ENCODE results near the gene MRFAP1.

MRFAP1 gene

GRCh38 chr4:6640292-6641163, at the start of gene MRFAP1:
Gene MRFAP1, plus strand, starts transcription at chr4:6640685. Its CDS starts 178 bp downstream, at chr4:6640863.
- DNase-seq = peak; percentile 96

- peak; percentile 46 for DNase-seq
Measured at GRCh38 chr4:6591313-6591712, 49.2 kb upstream of the MRFAP1 start.

GRCh38 chr4:6591781-6592180, 48.7 kb upstream of the MRFAP1 start:
- DNase-seq = no peak

- no peak for DNase-seq
Measured at GRCh38 chr4:6592804-6593563, 47.5 kb upstream of the MRFAP1 start.

GRCh38 chr4:6594341-6594740, 46.1 kb upstream of the MRFAP1 start:
- DNase-seq = no peak

- DNase-seq = no peak
Measured at GRCh38 chr4:6594826-6595355, 45.6 kb upstream of the MRFAP1 start.

- DNase-seq = no peak
Measured at GRCh38 chr4:6595897-6596537, 44.5 kb upstream of the MRFAP1 start.

- no peak for DNase-seq
Measured at GRCh38 chr4:6596948-6597347, 43.5 kb upstream of the MRFAP1 start.

- DNase-seq = no peak
Measured at GRCh38 chr4:6598127-6598526, 42.4 kb upstream of the MRFAP1 start.

- no peak for DNase-seq
Measured at GRCh38 chr4:6598641-6599040, 41.8 kb upstream of the MRFAP1 start.

- no peak for DNase-seq
Measured at GRCh38 chr4:6601661-6602250, 38.7 kb upstream of the MRFAP1 start.

GRCh38 chr4:6602289-6602688, 38.2 kb upstream of the MRFAP1 start:
- DNase-seq = no peak

- no peak for DNase-seq
Measured at GRCh38 chr4:6603128-6603527, 37.4 kb upstream of the MRFAP1 start.

GRCh38 chr4:6605114-6605513, 35.4 kb upstream of the MRFAP1 start:
- DNase-seq = no peak

GRCh38 chr4:6605605-6606004, 34.9 kb upstream of the MRFAP1 start:
- DNase-seq = no peak

GRCh38 chr4:6606465-6607235, 33.8 kb upstream of the MRFAP1 start:
- no peak for DNase-seq

- no peak for DNase-seq
Measured at GRCh38 chr4:6607368-6608055, 33.0 kb upstream of the MRFAP1 start.

GRCh38 chr4:6608758-6609414, 31.6 kb upstream of the MRFAP1 start:
- DNase-seq = no peak

- no peak for DNase-seq
Measured at GRCh38 chr4:6609415-6610079, 30.9 kb upstream of the MRFAP1 start.

GRCh38 chr4:6610856-6611430, 29.5 kb upstream of the MRFAP1 start:
- DNase-seq = no peak
